Fibroblast of skin of scalp (primary cell): Measurements from ENCODE around the gene ABHD10.
A peak's percentile ranks its signal among the peaks of the same experiment; 100 is the strongest.

Source experiments
- DNase-seq: peaks from one replicate; pipeline ENCODE4 v3.0.0-alpha.2; 2013

Gene ABHD10

DNA sequence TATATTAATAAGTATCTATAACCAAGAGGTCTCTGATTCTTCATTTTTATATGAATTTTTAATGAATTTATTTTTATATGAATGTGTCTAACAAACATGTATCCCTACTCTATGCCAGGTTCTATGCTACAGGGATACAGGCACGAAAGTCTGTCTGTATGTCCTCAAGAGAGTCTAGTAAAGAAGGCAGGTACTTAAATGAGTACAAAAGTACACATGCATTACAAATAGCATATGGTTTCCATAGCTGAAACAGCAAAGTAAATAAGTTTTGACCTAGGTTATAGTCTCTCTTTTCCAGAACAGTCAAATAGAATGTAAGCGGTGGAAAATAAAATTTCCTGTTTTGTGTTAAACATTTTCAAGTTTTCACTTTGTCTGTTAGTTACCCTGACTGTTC, 13.3 kb upstream of the ABHD10 start:
- DNase-seq: no peak

GRCh38 chr3:111967068-111967467, 11.8 kb upstream of the ABHD10 start:
- no peak for DNase-seq

GRCh38 chr3:111967651-111968274, 11.1 kb upstream of the ABHD10 start:
- peak; percentile 80 for DNase-seq

- DNase-seq: no peak
Measured at GRCh38 chr3:111968319-111969054, 10.3 kb upstream of the ABHD10 start.

GRCh38 chr3:111970376-111970775, 8.4 kb upstream of the ABHD10 start:
- DNase-seq: no peak

- no peak for DNase-seq
Measured at GRCh38 chr3:111971533-111972130, 7.2 kb upstream of the ABHD10 start.

DNA sequence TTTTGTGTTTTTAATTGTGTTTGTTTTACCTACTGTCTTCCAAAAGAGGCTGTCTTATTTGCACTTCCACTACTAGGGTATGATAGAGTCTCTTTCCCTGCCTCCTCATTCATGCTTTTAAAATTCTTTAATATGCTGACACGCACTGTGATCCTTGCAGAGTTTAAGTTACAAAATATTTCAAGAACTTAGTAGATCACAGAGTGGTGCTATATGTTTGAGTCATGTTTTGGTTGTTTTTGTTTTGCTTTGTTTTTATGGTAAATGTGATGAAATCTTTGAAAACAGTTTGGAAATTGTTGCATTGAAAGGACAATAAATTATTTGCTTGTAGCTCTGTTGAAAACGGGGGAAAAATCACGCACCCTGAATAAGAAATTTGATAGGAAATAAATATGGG, 5.9 kb upstream of the ABHD10 start:
- DNase-seq: no peak

DNA sequence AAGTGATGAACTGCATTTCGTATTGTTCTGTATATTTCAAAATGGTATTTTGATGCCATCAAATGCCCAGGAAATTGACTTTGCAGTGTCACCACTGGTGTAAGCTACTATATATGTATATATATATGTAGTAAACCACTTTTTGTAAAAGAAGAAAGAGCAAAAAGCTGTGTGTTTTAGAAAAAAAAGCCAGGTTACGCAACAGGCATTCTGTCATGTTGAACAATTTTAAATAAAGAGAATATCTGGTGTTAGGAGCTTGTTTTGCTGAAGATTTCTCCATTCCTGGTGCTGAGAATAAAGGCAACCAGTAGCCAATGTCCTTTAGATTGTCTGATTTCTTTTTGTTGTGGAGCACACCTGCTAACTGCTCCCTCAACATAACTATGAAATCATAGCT, 3.7 kb upstream of the ABHD10 start:
- no peak for DNase-seq

DNA sequence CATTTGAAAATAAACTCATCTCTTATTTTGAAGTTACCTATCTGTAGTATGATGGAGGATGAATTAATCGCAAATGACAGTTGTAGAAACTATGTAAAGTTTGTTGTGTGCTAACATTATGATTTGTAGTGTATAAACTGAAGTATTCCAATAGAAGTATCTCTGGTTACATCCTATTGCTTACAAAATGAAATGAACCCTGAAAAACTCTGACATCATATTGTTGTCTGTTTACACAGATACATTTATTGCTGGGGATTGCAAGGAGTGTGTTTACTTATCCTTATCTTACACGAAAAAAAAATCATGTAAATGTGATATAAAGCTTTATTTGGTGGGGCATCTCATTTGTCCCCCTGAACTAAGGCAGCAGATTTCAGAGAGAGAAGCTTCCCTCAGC, 2.6 kb upstream of the ABHD10 start:
- DNase-seq: no peak

DNA sequence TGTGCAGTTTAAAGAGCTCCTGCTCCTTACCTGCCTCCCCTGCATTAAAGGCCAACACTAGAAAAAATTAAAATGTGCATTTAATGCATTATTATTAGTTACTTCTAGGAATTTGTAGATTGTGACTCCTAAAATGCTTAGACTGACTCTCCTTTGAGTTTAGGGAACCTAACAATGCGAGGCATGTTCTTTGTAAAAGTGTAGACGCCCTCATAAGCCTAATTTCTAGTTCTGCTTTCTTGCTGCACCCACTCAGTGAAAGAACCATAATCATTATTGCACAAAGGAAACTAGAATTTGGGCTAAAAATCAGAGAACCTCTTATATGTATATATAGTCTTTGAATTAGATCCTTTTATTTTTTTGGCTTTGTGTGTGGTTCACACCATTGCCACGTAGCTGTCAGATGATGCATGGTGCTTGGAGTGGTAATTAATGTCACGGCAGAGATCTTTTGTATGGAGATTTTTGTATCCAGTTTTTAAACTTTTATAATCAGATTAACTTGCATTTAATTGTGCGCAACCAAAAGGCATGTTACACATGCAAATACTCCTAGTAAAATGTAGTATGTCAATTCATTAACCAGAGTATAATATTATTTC, 710 bp downstream of the ABHD10 start:
- DNase-seq: peak; percentile 29

- no peak for DNase-seq
Measured at GRCh38 chr3:111980716-111981456, 2.1 kb downstream of the ABHD10 start.

DNA sequence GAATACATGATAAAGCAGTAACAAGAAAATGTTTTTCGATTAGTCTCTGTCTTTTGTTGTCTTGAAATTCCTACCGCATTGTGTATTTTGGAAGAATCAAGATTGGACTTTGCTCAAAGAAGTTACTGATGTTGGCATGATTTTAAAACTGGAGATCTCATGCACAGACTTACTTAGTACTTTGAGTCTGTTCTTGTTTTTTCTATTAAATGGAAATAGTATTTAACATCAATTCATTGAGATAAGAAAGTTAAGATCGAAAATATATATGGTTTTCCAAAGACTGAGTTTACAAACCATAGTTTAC, 2.6 kb downstream of the ABHD10 start:
- DNase-seq: no peak

GRCh38 chr3:111984636-111985298, 5.9 kb downstream of the ABHD10 start:
- no peak for DNase-seq

DNA sequence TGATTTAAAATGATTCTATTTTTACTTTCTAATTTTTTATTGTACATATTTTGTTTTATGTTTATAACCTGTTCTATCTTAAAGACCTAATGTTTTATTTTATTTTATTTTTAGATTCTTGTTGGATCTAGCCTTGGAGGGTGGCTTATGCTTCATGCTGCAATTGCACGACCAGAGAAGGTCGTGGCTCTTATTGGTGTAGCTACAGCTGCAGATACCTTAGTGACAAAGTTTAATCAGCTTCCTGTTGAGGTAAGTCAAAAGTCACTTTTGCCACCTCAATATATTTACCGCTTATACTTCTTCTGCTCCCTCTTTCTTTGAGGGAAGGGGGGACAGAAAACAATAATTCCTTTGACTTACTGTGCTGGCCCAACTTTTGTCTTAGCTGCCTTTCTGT, 8.0 kb downstream of the ABHD10 start:
- no peak for DNase-seq

- peak; percentile 67 for DNase-seq
Measured at GRCh38 chr3:111989061-111989678, 10.3 kb downstream of the ABHD10 start.

- no peak for DNase-seq
Measured at GRCh38 chr3:111993038-111993437, 14.2 kb downstream of the ABHD10 start.

- DNase-seq: peak; percentile 15
Measured at GRCh38 chr3:111998636-111999483, 20.0 kb downstream of the ABHD10 start, which contains the start of gene TAGLN3. TSS of gene TAGLN3 (plus strand) at chr3:111998922. CDS start at chr3:111999423, 501 bp downstream.

DNA sequence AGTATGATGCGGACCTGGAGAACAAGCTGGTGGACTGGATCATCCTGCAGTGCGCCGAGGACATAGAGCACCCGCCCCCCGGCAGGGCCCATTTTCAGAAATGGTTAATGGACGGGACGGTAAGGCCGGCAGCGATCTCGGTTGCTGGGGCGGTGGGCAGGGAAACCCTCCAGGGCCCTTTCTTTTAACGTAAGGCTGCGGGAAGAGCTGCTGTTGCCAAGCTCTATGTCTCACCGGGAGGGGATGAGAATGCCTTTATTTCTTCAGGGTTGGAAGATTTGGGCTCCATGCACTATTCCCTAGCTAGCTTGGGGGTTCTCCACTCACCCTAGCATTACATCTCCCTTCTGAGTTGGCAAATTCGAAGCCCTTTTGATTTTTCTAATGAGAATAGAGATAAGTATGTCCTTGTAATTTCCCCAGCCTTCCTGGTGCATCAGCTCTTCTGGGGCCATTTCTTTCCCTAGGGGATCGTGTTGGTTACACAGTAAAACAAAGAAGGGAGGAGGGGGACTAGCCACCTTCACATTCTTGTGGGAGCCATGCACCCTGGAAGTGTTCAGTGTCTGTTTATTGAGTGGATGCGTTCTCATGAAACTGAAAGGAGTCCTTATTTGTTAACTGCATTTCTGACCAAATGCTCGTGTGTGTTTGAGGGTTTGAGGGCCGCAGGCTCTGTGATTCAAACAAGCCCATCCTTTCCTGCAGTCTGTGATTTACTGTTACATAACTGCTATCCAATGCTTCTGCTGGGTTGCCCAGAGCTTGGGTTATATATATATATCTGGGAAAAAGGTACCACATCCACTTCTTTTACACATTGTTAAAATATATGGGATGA, 20.9 kb downstream of the ABHD10 start:
- no peak for DNase-seq

GRCh38 chr3:112000367-112000771, 21.5 kb downstream of the ABHD10 start:
- DNase-seq: no peak

DNA sequence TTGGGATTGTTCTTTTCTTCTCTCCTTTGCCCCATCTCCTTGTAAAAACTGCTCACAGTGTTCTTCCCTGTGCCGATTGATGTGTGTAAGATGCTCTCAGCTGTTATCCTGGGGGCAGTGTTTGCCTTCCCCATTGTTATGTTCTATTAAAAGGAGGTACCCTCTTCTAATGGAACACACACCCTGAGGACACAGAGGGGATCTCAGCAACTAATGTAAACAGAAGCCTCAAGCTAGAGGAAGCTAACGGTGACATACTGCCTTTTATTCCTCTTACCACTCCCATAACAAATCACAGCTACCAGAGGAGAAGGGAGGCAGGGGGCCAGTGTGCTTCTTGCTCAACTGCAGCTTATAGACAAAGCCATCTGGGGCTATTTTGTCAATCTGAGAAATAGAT, 22.1 kb downstream of the ABHD10 start:
- no peak for DNase-seq
